GM12892 (cell line): ENCODE data around the gene ANKRD13C.

Experiments used
- POLR2A ChIP-seq: IDR thresholded peaks from 2 replicates; pipeline ENCODE4 v1.6.1; 2011; ENCODE audit warnings: low read depth, low read length, control low read depth
- POLR2AphosphoS5 ChIP-seq: IDR thresholded peaks from 2 replicates; pipeline ENCODE4 v1.6.1; 2011; ENCODE audit warnings: low read depth, low read length, control low read depth
- TAF1 ChIP-seq: IDR thresholded peaks from 2 replicates; pipeline ENCODE4 v1.6.1; 2011; ENCODE audit warnings: low read depth, mild to moderate bottlenecking, control low read depth, low read length, borderline replicate concordance

GRCh38 chr1:70318191-70318590, 36.3 kb downstream of the ANKRD13C start:
- TF ChIP-seq POLR2AphosphoS5 (no peak), POLR2A (no peak), TAF1 (no peak)
